Dedifferentiated amniotic fluid mesenchymal stem cell (primary cell): ENCODE data around the gene CHD2.

Source experiments
- DNase-seq: peaks from one replicate; pipeline ENCODE4 v3.0.0-alpha.2; 2016; ENCODE audit errors: extremely low spot score

Gene CHD2

GRCh38 chr15:92930054-92930621 lies 30.0 kb downstream of the CHD2 start:
- DNase-seq: no peak

DNA sequence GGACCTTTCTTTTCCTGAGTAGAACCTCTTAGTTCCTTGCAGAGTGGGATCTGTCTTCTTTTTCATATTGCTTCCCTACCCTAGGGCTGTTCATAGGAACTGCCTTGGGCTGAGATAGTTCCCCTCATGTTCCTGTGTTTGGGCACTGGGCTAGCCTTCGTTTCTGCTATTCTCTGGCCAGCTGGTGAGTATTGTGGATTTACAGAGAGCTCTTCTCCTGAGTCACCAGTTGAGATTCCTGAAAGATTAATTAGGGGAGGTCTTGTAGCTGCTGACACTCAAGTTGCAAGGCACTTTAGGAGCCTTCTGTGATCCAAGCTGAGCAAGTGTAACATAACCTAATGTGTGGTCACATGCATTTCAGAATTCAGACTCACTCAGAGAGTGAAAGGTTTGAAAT lies 30.7 kb downstream of the CHD2 start:
- DNase-seq: peak; percentile 80

DNA sequence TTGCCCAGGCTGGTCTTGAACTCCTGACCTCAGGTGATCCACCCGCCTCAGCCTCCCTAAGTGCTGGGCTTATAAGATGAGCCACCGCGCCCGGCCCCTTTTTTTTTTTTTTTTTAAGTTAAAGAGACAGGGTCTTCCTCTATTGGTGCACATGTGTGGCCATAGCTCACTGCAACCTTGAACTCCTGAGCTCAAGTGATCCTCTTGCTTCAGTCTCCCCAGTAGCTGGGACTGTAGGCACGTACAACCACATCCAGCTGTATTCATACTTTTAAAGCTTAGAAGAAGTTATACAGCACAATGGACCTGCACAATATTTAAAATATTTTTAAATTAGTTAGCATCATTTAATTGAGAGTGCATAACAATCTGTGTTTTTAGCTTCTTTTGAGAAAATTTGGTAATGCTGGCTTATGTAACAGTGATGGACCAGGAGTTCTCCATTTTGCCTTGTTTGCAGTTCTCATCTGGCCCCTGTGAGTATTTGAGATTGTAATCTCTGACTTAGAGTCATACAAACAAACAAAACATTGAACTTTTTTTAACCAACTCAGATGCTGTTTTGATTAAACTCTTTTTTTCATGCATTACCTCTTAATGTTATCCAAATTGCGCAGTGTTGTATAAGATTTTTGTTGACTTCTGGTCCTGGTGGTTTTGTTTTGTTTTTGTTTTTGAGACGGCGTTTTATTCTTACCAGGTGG lies 33.0 kb downstream of the CHD2 start:
- no peak for DNase-seq

DNA sequence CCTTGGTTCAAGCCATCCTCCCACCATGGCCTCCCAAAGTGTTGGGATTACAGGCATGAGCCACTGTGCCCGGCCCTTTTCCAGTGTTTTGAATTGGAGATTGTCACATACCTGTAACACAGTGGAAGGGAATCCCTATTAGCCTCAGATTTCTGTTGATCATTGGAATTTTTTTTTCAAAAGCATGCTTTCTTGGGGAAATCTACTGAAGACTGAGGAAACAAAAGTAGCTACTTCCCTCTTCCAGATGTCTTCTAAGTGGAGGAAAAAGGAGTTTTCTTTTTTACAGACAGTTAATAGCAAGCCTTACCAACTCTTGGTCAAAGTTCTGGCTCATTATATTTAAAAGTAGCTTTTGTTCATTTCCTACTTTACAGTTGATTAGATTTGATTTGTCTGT lies 33.7 kb downstream of the CHD2 start:
- no peak for DNase-seq

- no peak for DNase-seq
Observed at GRCh38 chr15:92934716-92935115, 34.6 kb downstream of the CHD2 start.

- DNase-seq: no peak
Observed at GRCh38 chr15:92936138-92936537, 36.0 kb downstream of the CHD2 start.

DNA sequence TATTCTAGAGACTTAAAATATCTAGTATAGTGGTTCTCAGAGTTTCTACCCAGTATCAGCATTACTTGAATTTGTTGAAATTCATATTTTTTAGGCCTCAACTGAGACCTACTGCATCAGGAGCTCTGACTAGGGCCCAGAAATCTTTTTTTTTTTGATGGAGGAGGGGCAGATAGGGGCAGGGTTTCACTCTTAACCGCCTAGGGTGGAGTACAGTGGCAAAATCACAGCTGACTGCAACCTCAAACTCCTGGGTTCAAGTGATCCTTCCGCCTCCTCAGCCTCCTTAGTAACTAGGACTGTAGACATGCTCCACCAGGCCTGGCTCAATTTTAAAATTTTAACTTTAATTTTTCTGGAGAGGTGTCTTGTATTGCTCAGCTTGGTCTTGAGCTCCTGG lies 36.6 kb downstream of the CHD2 start:
- DNase-seq: no peak

DNA sequence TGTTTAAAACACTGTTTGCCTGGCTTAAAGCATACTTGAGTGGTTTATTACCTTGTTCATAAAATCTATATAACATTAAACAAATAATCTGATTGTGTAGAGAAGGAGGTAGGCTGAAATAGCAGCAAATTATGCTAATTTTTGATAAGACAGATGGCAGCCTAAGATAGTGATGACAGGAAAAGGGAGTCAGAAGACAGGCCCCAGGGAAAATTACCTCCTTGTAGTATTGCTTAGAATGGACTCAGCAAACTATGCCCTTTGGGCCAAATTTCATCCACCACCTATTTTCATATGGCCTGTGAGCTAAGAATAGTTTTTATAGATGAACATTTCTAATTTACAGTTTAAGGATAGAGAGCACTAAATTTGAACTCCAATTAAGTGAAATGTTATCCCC lies 37.8 kb downstream of the CHD2 start:
- DNase-seq: no peak

DNA sequence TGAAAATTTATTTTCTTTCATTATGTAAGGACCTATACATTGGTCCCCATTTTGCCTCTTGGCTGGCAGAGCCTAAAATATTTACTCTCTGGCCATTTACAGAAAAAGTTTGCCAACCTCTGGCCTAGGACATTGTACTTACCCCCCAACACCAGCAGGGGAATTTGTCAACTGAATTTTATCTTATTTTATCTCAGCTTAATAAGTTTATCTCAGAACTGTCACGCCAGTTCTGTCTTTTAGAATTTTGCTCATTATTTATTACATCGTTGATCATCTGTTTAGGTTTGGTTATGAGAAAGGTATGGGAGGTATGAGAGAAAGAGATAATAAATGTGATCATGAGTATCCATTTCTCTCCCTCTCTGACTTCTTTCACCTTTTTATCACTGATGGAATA lies 38.3 kb downstream of the CHD2 start:
- DNase-seq: no peak

DNA sequence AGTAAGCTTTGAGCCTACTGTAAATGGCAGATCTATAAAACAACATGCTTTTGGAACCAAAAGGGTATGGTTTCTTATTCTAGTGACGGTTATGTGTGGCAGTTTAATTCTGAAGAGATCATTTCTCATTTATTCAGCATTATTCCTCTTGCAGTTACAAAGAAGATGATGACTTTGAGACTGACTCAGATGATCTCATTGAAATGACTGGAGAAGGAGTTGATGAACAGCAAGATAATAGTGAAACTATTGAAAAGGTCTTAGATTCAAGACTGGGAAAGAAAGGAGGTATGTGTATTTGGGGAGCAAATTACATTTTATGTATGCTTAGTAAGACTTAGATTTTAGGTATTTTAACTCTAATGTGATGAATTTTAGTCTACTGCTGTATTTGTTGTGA lies 41.5 kb downstream of the CHD2 start:
- DNase-seq: no peak

GRCh38 chr15:92942706-92943105 lies 42.6 kb downstream of the CHD2 start:
- DNase-seq: no peak

DNA sequence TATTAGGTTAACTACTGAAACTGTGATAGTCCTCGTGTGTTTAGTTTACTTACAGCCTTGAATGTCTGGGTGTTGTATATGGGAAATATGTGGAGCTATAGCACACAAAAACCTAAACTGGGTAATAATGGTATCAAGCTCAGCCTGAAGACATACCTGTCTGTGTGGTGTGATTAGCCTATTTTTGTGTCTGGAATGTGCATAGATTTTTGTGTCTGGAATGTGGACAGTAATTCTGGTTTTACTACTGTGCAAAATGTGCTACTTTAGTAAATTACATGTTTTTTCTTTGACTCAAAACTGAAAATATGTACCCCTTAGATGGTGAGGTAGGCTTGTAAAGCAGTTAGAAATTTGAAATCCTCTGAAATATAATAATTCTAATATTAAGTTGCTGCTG lies 43.5 kb downstream of the CHD2 start:
- no peak for DNase-seq

GRCh38 chr15:92944946-92945521 lies 44.9 kb downstream of the CHD2 start:
- no peak for DNase-seq

- no peak for DNase-seq
Observed at GRCh38 chr15:92947071-92947730, 47.1 kb downstream of the CHD2 start.

GRCh38 chr15:92949604-92950249 lies 49.6 kb downstream of the CHD2 start:
- no peak for DNase-seq

- DNase-seq: no peak
Observed at GRCh38 chr15:92951800-92952457, 51.8 kb downstream of the CHD2 start.

GRCh38 chr15:92952458-92952850 lies 52.3 kb downstream of the CHD2 start:
- DNase-seq: no peak

GRCh38 chr15:92953566-92953965 lies 53.4 kb downstream of the CHD2 start:
- no peak for DNase-seq

GRCh38 chr15:92954002-92954401 lies 53.9 kb downstream of the CHD2 start:
- no peak for DNase-seq

DNA sequence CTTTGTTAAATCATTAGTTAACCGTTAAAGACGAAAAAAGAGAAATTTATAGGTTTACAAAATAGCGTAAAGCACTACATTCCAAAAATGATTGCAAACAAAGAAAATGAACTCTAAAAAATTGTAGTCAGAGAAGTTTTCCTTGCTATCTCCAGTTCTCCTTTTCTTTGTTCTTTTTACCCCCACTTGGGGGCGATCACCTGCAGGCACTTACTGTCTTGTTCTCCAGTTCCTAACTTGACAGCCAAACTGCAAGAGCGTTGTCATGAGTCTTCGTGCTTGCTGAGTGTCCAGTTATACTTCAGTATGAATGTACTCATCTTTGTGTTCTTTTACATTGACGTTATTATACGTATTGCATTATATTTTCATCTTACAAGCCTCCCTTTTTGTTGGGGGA lies 54.5 kb downstream of the CHD2 start:
- DNase-seq: no peak

DNA sequence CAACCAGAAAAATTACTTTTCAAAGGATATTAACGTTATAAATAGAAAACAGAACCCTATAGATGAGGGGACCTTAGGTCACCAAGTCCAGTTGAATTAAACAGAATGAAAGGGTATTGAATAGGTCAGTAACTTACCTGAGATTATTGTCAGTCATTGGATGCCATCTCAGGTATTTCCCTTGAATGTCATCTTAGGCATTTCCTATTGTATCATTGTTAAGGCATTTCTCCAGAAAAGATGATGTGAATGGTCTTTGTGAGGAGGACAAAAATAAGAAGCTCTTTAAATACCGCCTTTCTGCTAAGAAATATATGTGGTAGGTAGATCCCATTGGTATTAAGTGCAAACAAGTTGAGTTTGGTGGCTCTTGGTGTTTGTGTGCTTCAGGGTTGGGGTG lies 55.6 kb downstream of the CHD2 start:
- no peak for DNase-seq

DNA sequence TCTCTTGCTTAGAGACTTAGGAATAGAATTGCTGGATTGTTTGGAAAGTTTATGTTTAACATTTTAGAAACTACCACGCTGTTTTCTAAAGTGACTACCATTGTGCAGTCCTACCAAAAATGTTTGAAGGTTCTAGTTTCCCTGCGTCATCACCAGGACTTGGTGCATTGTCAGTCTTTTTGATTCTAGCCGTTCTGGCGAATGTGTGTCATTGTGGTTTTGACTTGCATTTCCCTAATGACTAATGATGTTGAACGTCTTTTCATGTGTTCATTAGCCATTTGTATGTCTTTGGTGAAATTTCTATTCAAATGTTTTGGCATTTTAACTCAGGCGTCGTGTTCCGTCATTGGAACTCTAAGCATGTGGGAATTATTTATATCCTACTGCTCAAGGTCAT lies 58.0 kb downstream of the CHD2 start:
- no peak for DNase-seq
